Neutrophil (primary cell): Measurements from ENCODE around the gene PRIMA1.

Experiments used
- H3K27ac ChIP-seq: fragments of 200-600 bp; sonication (generic); 2 replicates; pipeline ENCODE4 v1.5.1; 2016; ENCODE audit warnings: mild to moderate bottlenecking, moderate library complexity
- H3K27me3 ChIP-seq: fragments of 200-600 bp; sonication (generic); 2 replicates; pipeline ENCODE4 v1.6.0; 2016; ENCODE audit warnings: mild to moderate bottlenecking
- H3K36me3 ChIP-seq: fragments of 200-600 bp; sonication (generic); 2 replicates; pipeline ENCODE4 v1.5.1; 2017
- H3K4me1 ChIP-seq, 2 experiments: fragments of 200-600 bp in 1 of 2; sonication (generic) in 1 of 2; 1 replicate in 1 of 2; 2 replicates in 1 of 2; pipeline versions ENCODE4 v1.5.1 to v1.6.1; 2013 to 2016; ENCODE audit warnings: low read depth in 1 of 2, low read length in 1 of 2, mild to moderate bottlenecking in 1 of 2, moderate library complexity in 1 of 2; ENCODE audit not compliant: control insufficient read depth in 1 of 2, insufficient read depth in 1 of 2
- H3K4me3 ChIP-seq, 2 experiments: fragments of 200-600 bp in 1 of 2; sonication (generic) in 1 of 2; 1 replicate in 1 of 2; 2 replicates in 1 of 2; pipeline ENCODE4 v1.5.1; 2013 to 2016; ENCODE audit warnings: low read depth in 1 of 2, low read length in 1 of 2, mild to moderate bottlenecking in 1 of 2, moderate library complexity in 1 of 2
- H3K9me3 ChIP-seq: fragments of 200-600 bp; sonication (generic); 2 replicates; pipeline ENCODE4 v1.5.1; 2016
- CTCF ChIP-seq: fragments of 200-600 bp; sonication (generic); IDR thresholded peaks from 2 replicates; pipeline ENCODE4 v1.5.1; 2016; ENCODE audit warnings: antibody characterized with exemption

PRIMA1 gene

GRCh38 chr14:93725993-93726392 is 62.3 kb downstream of the PRIMA1 start:
- Histone ChIP-seq H3K9me3 (no peaks in the 10 kb centered on the region), H3K27ac (no peak overlapping the region), H3K4me3 (no peak overlapping the region), H3K27me3 (no peaks in the 10 kb centered on the region), H3K36me3 (no peaks in the 10 kb centered on the region), H3K4me1 (no peaks in the 10 kb centered on the region)
- TF ChIP-seq CTCF: no peak

- no peak overlapping the region for H3K4me3 ChIP-seq
- H3K27ac ChIP-seq: no peak overlapping the region
- no peaks in the 10 kb centered on the region for H3K36me3 ChIP-seq
- H3K27me3 ChIP-seq: no peaks in the 10 kb centered on the region
- no peaks in the 10 kb centered on the region for H3K9me3 ChIP-seq
- H3K4me1 ChIP-seq: no peaks in the 10 kb centered on the region
- no peak for TF ChIP-seq CTCF
Measured at GRCh38 chr14:93725002-93725582, 63.2 kb downstream of the PRIMA1 start.

GRCh38 chr14:93723001-93723400 is 65.3 kb downstream of the PRIMA1 start:
- no peaks in the 10 kb centered on the region for H3K9me3 ChIP-seq
- H3K27ac ChIP-seq: no peak overlapping the region
- no peaks in the 10 kb centered on the region for H3K27me3 ChIP-seq
- TF ChIP-seq CTCF: no peak
- no peaks in the 10 kb centered on the region for H3K36me3 ChIP-seq
- H3K4me3 ChIP-seq: no peak overlapping the region
- no peaks in the 10 kb centered on the region for H3K4me1 ChIP-seq

GRCh38 chr14:93720981-93721483 is 67.3 kb downstream of the PRIMA1 start:
- H3K9me3 ChIP-seq: no peaks in the 10 kb centered on the region
- H3K27ac ChIP-seq: no peak overlapping the region
- no peaks in the 10 kb centered on the region for H3K4me1 ChIP-seq
- H3K36me3 ChIP-seq: no peaks in the 10 kb centered on the region
- TF ChIP-seq CTCF: no peak
- H3K27me3 ChIP-seq: no peaks in the 10 kb centered on the region
- no peak overlapping the region for H3K4me3 ChIP-seq

GRCh38 chr14:93720076-93720815 is 68.0 kb downstream of the PRIMA1 start:
- TF ChIP-seq CTCF: no peak
- no peaks in the 10 kb centered on the region for H3K36me3 ChIP-seq
- no peaks in the 10 kb centered on the region for H3K4me1 ChIP-seq
- no peak overlapping the region for H3K4me3 ChIP-seq
- no peaks in the 10 kb centered on the region for H3K27me3 ChIP-seq
- no peak overlapping the region for H3K27ac ChIP-seq
- no peaks in the 10 kb centered on the region for H3K9me3 ChIP-seq
